GM19455 (cell line): ENCODE measurements around the gene CHST10.
"Not testable (repeated sequence)": the region's sequence is repeated elsewhere in the genome, so short reads cannot be mapped to it uniquely, and the experiment has no call there.

Source experiments
- ATAC-seq: cut with Tn5 transposase; IDR thresholded peaks from one replicate; pipeline ENCODE4 v1.9.1; 2021; ENCODE audit not compliant: unreplicated experiment

Gene CHST10

DNA sequence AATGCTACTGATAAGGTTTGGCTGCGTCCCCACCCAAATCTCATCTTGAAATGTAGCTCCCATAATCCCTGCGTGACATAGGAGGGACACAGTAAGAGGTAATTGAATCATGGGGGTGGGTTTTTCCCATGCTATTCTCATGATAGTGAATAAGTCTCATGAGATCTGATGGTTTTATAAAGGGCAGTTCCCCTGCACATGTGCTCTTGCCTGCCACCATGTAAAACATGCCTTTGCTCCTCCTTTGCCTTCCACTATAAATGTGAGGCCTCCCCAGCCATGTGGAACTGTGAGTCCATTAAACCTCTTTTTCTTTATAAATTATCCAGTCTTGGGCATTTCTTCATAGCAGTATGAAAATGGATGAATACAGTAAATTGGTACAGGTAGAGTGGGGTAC lies 75.0 kb downstream of the CHST10 start:
- ATAC-seq, result not testable (repeated sequence)
